Activated CD8-positive, alpha-beta T cell treated with anti-CD3 and anti-CD28 coated beads, Interleukin-2, amount 10 ng/mL, durations not matched to agents 7 days and 5 days (primary cell): ENCODE results near the gene CRISPLD2. TPM values are rescaled to one million over a fixed set of nuclear protein-coding genes. Genes with fewer than 3 reads are reported as not detected.
"Not testable (repeated sequence)": the region's sequence is repeated elsewhere in the genome, so short reads cannot be mapped to it uniquely, and the experiment has no call there.

Experiments used
- ATAC-seq: fragments of 150-1000 bp; cut with Tn5 transposase; one replicate; pipeline ENCODE4 v1.10.0; 2021; ENCODE audit warnings: moderate library complexity
- CTCF ChIA-PET: fragments of 350-600 bp; sonication (Branson Sonifier 250); formaldehyde crosslinking; loops from one replicate; lab custom pipeline; 2021; ENCODE audit warnings: antibody characterized with exemption; lab: Charles Lee
- POLR2A ChIA-PET: fragments of 350-600 bp; sonication (Branson Sonifier 250); formaldehyde crosslinking; loops from one replicate; lab custom pipeline; 2021; ENCODE audit warnings: antibody characterized with exemption; lab: Charles Lee
- DNase-seq: peaks from one replicate; pipeline ENCODE4 v3.0.0-alpha.2; 2020
- H3K27ac Mint-ChIP-seq: one replicate; pipeline ENCODE4 v1.8.0; 2021; ENCODE audit warnings: mild to moderate bottlenecking, mixed read lengths
- H3K27me3 Mint-ChIP-seq: one replicate; pipeline ENCODE4 v1.8.0; 2021; ENCODE audit warnings: low read depth, mixed read lengths
- H3K36me3 Mint-ChIP-seq: one replicate; pipeline ENCODE4 v1.8.0; 2021; ENCODE audit warnings: low read depth, mixed read lengths
- H3K4me1 Mint-ChIP-seq: one replicate; pipeline ENCODE4 v1.8.0; 2021; ENCODE audit warnings: low read depth, mixed read lengths
- H3K4me3 Mint-ChIP-seq: one replicate; pipeline ENCODE4 v1.8.0; 2021; ENCODE audit warnings: mild to moderate bottlenecking, mixed read lengths
- H3K9me3 Mint-ChIP-seq: one replicate; pipeline ENCODE4 v1.8.0; 2022; ENCODE audit warnings: mixed read lengths; ENCODE audit not compliant: insufficient read depth
- total RNA-seq, 2 experiments: library from RNA; stranded (reverse); gene quantifications; one replicate each; pipeline ENCODE4 v1.2.3, GENCODE V29; 2021

Gene CRISPLD2
- total RNA-seq, 2 experiments from 2014 or later = not detected

DNA sequence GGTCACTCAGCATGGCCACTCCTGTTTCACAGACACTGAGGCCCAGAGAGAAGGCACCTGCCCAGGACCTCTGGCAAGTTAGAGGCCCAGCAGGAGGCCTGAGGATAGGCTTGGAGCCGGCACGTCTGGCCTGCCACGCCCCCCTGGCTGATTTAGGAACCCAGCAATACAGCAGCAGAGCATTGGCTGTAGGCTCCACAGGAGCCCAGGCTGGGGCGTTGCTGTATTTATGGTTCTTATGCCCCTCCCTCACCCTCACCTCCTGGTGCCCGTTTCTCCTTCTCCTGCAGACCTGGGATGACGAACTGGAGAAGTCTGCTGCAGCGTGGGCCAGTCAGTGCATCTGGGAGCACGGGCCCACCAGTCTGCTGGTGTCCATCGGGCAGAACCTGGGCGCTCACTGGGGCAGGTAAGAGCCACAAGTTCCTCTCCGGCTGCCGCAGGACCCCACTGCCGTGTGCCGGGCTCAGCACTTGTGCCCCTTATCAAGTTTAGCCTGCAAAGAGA is 25.8 kb downstream of the CRISPLD2 start:
- CTCF ChIA-PET = no interaction called here

DNA sequence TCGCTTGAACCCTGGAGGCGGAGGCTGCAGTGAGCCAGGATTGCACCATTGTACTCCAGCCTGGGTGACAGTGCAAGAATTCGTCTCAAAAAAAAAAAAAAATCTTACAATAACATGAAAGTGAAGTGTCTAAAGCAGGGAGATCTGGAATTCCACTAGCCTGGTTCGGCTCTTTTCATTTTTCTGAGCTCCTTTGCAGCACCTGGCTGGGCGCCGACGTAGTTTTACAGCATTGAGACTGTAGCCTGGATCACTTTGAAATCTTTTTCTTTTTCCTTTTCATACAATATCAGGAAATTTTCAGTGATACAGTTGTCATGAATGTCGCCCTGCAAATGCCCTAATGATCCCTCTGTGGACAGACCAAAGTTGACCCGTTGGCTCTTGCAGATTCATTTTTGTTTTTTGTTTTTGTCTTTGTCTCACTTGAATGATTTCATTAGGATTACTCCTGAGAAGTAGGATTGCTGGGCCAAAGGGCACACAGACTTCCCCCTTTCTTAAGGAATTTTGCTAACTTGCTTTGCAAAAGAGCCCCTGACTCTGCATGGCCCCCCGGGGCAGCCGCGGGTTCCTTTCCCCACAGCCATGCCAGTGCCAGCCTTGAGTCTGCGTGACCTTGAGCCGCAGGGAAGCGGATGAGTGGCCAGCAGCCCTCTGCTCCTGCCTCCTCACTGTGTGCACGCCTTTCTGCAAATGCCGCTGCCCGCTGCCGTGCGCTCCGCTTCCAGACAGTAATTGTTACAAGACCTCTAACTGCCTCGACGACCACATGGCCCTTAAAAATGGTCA is 28.0 kb downstream of the CRISPLD2 start:
- CTCF ChIA-PET = interaction anchor here (1.6 kb wide), 1 partner anchor 94 kb away, joined by 4 read pairs; no protein-coding TSS in a partner anchor
- Mint-ChIP-seq H3K27ac (no peak overlapping the region), H3K36me3 (no peaks in the 10 kb centered on the region), H3K9me3 (no peaks in the 10 kb centered on the region), H3K4me3 (no peak overlapping the region), H3K27me3 (peaks cover 6% of the 10 kb centered on the region), H3K4me1 (peaks cover 8% of the 10 kb centered on the region)
- DNase-seq = no peak
- no peak for ATAC-seq
- POLR2A ChIA-PET = interaction anchor here (0.6 kb wide), 1 partner anchor 357 kb away, joined by 3 read pairs; no protein-coding TSS in a partner anchor

More for the DNA sequence above, 25.8 kb downstream of the CRISPLD2 start:
- ATAC-seq = no peak
- peaks cover 23% of the 10 kb centered on the region for H3K27me3 Mint-ChIP-seq
- no peaks in the 10 kb centered on the region for H3K9me3 Mint-ChIP-seq
- no peak overlapping the region for H3K27ac Mint-ChIP-seq
- POLR2A ChIA-PET = no interaction called here
- H3K4me3 Mint-ChIP-seq = no peak overlapping the region
- H3K36me3 Mint-ChIP-seq = no peaks in the 10 kb centered on the region
- DNase-seq = no peak
- H3K4me1 Mint-ChIP-seq = peaks cover 12% of the 10 kb centered on the region

- Mint-ChIP-seq H3K27me3 (no peaks in the 10 kb centered on the region), H3K4me3 (no peak overlapping the region), H3K4me1 (no peaks in the 10 kb centered on the region), H3K36me3 (no peaks in the 10 kb centered on the region), H3K9me3 (no peaks in the 10 kb centered on the region), H3K27ac (no peak overlapping the region)
- ChIA-PET CTCF (no interaction called here), POLR2A (no interaction called here)
- ATAC-seq = no peak
- DNase-seq = no peak
These were observed 29.3 kb downstream of the CRISPLD2 start for GRCh38 chr16:84848986-84849634.

GRCh38 chr16:84849751-84850150 is 30.0 kb downstream of the CRISPLD2 start:
- H3K4me1 Mint-ChIP-seq = no peaks in the 10 kb centered on the region

GRCh38 chr16:84850714-84851113 is 30.9 kb downstream of the CRISPLD2 start:
- DNase-seq (no peak), ATAC-seq (no peak)
- Mint-ChIP-seq H3K4me1 (no peaks in the 10 kb centered on the region), H3K27ac (no peak overlapping the region), H3K9me3 (no peaks in the 10 kb centered on the region), H3K4me3 (no peak overlapping the region), H3K27me3 (peaks cover 2% of the 10 kb centered on the region), H3K36me3 (no peaks in the 10 kb centered on the region)
- ChIA-PET POLR2A (no interaction called here), CTCF (no interaction called here)

More at GRCh38 chr16:84849751-84850150, 30.0 kb downstream of the CRISPLD2 start:
- H3K27me3 Mint-ChIP-seq = no peaks in the 10 kb centered on the region
- no peaks in the 10 kb centered on the region for H3K36me3 Mint-ChIP-seq
- ChIA-PET POLR2A (no interaction called here), CTCF (no interaction called here)
- DNase-seq (no peak), ATAC-seq (no peak)
- no peak overlapping the region for H3K4me3 Mint-ChIP-seq
- H3K9me3 Mint-ChIP-seq = no peaks in the 10 kb centered on the region
- H3K27ac Mint-ChIP-seq = no peak overlapping the region

GRCh38 chr16:84851192-84852127 is 31.7 kb downstream of the CRISPLD2 start:
- ATAC-seq (no peak), DNase-seq (no peak)
- Mint-ChIP-seq H3K27me3 (peaks cover 5% of the 10 kb centered on the region), H3K9me3 (no peaks in the 10 kb centered on the region), H3K4me1 (no peaks in the 10 kb centered on the region), H3K4me3 (no peak overlapping the region), H3K27ac (no peak overlapping the region), H3K36me3 (no peaks in the 10 kb centered on the region)
- CTCF ChIA-PET = no interaction called here
- POLR2A ChIA-PET = no interaction called here

DNA sequence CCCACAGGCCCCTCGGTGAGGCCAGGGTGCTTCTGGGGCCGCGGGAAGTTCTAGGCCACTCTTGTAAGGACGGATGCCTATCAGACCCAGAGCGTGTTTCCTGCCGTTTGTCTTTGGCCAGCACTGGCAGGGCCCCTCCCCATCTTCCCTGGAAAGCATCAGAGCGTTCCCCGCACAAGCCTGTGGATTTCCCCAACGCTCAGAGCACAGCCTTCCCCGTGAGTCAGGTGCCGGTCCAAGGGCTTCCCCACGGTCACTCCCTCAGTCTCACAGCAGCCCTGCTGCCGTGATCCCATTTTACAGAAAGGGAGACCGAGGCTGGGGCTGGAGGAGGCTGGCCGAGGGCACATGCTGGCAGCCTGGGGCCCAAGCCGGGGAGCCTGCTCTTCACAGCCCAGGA is 33.7 kb downstream of the CRISPLD2 start:
- CTCF ChIA-PET = no interaction called here
- Mint-ChIP-seq H3K4me1 (no peaks in the 10 kb centered on the region), H3K9me3 (no peaks in the 10 kb centered on the region), H3K36me3 (no peaks in the 10 kb centered on the region), H3K27ac (no peak overlapping the region), H3K27me3 (peaks cover 5% of the 10 kb centered on the region), H3K4me3 (no peak overlapping the region)
- POLR2A ChIA-PET = no interaction called here
- DNase-seq (no peak), ATAC-seq (no peak)

DNA sequence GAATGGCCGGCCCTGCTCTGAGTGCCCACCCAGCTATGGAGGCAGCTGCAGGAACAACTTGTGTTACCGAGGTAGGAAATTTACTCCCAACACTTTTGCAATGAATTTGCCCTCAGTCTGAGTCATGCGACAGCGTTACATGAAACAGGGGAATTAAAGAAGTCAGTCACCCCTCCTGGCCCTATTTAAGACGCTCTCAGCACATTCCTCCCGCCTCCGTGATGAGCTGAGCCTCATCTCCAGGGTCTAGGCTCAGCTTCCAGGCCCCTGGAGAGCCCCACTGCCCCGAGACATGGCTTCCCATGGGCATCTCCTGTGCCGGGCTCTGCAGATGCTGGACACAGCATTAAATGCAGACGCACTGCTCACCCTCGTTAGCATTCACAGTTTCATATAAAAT is 35.0 kb downstream of the CRISPLD2 start:
- H3K9me3 Mint-ChIP-seq = peaks cover 4% of the 10 kb centered on the region
- POLR2A ChIA-PET = no interaction called here

DNA sequence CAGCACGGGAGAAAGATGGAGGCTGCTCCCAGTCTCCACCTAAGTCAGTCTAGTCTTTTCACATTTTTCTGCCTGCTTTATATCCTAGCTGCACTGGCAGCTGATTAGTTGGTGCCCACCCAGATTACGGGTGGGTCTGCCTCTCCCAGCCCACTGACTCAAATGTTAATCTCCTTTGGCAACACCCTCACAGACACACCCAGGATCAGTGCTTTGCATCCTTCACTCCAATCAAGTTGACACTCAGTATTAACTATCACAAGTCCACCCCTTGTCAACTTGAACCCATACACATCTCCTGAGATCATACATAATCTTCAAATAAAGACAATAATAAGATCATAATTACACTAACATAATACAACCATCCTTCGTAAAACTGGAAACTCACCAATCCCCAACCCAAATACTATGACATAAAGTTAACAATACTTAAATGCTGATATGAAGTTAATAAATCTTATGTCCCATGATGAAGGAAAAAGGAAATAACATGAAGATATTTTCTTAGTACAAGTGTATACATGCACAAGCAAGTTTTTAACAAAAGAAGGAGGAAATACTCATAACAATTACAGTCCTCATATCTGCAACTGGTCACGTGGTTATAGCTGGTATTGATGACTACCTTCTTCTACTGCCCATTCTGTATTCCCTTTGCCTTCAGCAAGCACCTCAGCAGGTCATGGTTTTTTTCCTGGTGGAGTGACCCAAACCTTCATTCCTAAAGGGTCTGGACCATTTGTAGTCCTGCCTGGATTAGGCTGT is 35.8 kb downstream of the CRISPLD2 start:
- ATAC-seq, H3K4me1 Mint-ChIP-seq, H3K4me3 Mint-ChIP-seq, H3K36me3 Mint-ChIP-seq, DNase-seq, H3K27me3 Mint-ChIP-seq, H3K9me3 Mint-ChIP-seq, POLR2A ChIA-PET, CTCF ChIA-PET, H3K27ac Mint-ChIP-seq: not testable (repeated sequence)

More for the DNA sequence above, 35.0 kb downstream of the CRISPLD2 start:
- Mint-ChIP-seq H3K27me3 (peaks cover 5% of the 10 kb centered on the region), H3K4me1 (no peaks in the 10 kb centered on the region), H3K36me3 (no peaks in the 10 kb centered on the region), H3K4me3 (no peak overlapping the region), H3K27ac (no peak overlapping the region)
- DNase-seq = no peak
- CTCF ChIA-PET = no interaction called here
- ATAC-seq = no peak

DNA sequence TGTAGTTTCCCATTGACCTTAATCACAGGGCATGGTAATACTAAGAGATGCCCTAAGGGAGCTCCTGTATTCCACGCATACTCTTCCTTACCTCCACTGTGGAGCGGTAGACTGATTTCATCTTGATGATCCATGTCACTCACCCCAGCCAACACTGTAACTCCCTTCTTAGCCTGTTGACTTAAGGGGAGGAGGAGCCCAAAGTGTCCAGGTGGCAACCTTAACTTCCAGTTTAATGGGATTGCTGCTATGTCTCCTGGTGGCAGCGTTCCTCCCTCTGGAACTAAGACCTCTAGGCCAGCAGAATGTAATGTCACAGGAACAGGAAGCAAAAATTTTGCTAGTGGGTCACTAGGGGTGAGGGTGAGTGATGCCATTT is 36.4 kb downstream of the CRISPLD2 start:
- H3K4me3 Mint-ChIP-seq, CTCF ChIA-PET, H3K27ac Mint-ChIP-seq, H3K27me3 Mint-ChIP-seq, H3K9me3 Mint-ChIP-seq, H3K36me3 Mint-ChIP-seq, DNase-seq, ATAC-seq, POLR2A ChIA-PET, H3K4me1 Mint-ChIP-seq: not testable (repeated sequence)

GRCh38 chr16:84856811-84857210 is 37.0 kb downstream of the CRISPLD2 start:
- POLR2A ChIA-PET, DNase-seq, H3K27me3 Mint-ChIP-seq, H3K4me3 Mint-ChIP-seq, H3K4me1 Mint-ChIP-seq, CTCF ChIA-PET, ATAC-seq, H3K9me3 Mint-ChIP-seq, H3K36me3 Mint-ChIP-seq, H3K27ac Mint-ChIP-seq: not testable (repeated sequence)
